Peyer's patch (tissue), 4 donors: ENCODE measurements around the gene COPZ2.

Experiments used
- POLR2A ChIP-seq, 2 donors: fragments of 450-650 bp; IDR thresholded peaks; one replicate each; pipeline ENCODE4 v1.5.1; 2017; ENCODE audit warnings: antibody characterized with exemption in 2 of 2, mild to moderate bottlenecking in 2 of 2, moderate library complexity in 2 of 2
- TF ChIP-seq, protein P1 (sequence below), 6 experiments: fragments of 450-650 bp in 4 of 6; fragments of 200-600 bp in 2 of 6; sonication (generic) in 1 of 6; IDR thresholded peaks; one replicate each; pipeline ENCODE4 v1.5.1; 2017 to 2019; ENCODE audit warnings: antibody characterized with exemption in 6 of 6, mild to moderate bottlenecking in 3 of 6, moderate library complexity in 1 of 6

DNA sequence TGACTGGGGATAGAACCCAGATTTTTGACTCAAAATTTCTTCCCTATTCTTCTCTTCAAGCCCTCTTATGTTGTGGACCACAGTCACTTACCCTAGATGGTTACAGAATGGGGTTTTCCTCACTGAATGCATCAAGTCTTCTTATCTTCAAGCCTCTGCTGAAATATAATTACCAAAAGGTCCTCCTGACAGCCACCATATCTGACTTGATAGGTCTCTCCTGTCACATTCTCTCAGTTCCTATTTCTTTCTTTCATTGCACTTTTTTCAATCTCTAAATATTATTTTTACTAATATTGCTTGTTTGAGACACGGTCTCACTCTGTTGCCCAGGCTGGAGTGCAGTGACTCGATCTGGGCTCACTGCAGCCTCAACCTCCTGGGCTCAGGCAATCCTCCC is 1.1 kb upstream of the COPZ2 start:
- TF ChIP-seq, protein P1, sequence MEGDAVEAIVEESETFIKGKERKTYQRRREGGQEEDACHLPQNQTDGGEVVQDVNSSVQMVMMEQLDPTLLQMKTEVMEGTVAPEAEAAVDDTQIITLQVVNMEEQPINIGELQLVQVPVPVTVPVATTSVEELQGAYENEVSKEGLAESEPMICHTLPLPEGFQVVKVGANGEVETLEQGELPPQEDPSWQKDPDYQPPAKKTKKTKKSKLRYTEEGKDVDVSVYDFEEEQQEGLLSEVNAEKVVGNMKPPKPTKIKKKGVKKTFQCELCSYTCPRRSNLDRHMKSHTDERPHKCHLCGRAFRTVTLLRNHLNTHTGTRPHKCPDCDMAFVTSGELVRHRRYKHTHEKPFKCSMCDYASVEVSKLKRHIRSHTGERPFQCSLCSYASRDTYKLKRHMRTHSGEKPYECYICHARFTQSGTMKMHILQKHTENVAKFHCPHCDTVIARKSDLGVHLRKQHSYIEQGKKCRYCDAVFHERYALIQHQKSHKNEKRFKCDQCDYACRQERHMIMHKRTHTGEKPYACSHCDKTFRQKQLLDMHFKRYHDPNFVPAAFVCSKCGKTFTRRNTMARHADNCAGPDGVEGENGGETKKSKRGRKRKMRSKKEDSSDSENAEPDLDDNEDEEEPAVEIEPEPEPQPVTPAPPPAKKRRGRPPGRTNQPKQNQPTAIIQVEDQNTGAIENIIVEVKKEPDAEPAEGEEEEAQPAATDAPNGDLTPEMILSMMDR (IDR thresholded peaks at IDR 0.05): no peak
- TF ChIP-seq POLR2A (IDR thresholded peaks at IDR 0.05): no peak
